GM10266 (cell line): Measurements from ENCODE around the gene TRIM22.

Experiments
- DNase-seq: peaks from one replicate; pipeline ENCODE4 v3.0.0; 2012; ENCODE audit errors: extremely low spot score
- TF ChIP-seq, protein P1 (sequence below): IDR thresholded peaks from 2 replicates; pipeline ENCODE4 v1.5.1; 2012; ENCODE audit warnings: mild to moderate bottlenecking, low read depth; ENCODE audit not compliant: control insufficient read depth, insufficient read depth; ENCODE audit errors: missing control alignments

TRIM22 gene

DNA sequence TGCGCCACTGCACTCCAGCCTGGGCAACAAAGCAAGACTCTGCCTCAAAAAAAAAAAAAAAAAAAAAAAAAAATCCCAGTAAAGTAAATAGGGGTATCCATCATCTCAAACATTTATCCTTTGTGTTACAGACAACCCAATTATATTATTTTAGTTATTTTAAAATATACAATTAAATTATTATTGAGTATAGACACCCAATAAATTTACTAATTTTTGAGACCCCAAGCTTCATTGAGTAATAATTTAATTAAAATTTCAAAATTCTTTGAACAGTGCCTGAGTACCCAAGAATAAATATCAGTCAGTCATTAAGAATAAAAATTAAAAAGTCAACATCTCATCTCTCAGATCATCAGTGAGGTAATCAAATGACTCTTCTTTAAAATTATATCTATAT lies 64.4 kb downstream of the TRIM22 start, which contains the start of gene OR52N4:
OR52N4 (plus strand) TSS at position 301 of the 400 bp plus-strand sequence. CDS start 498 bp downstream, outside the sequence.
- DNase-seq: no peak
- TF ChIP-seq, protein P1, sequence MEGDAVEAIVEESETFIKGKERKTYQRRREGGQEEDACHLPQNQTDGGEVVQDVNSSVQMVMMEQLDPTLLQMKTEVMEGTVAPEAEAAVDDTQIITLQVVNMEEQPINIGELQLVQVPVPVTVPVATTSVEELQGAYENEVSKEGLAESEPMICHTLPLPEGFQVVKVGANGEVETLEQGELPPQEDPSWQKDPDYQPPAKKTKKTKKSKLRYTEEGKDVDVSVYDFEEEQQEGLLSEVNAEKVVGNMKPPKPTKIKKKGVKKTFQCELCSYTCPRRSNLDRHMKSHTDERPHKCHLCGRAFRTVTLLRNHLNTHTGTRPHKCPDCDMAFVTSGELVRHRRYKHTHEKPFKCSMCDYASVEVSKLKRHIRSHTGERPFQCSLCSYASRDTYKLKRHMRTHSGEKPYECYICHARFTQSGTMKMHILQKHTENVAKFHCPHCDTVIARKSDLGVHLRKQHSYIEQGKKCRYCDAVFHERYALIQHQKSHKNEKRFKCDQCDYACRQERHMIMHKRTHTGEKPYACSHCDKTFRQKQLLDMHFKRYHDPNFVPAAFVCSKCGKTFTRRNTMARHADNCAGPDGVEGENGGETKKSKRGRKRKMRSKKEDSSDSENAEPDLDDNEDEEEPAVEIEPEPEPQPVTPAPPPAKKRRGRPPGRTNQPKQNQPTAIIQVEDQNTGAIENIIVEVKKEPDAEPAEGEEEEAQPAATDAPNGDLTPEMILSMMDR: no peak
